Large intestine (tissue), 12 donors: ENCODE data around the gene SLC22A17. TPM values are rescaled to one million over a fixed set of nuclear protein-coding genes. Genes with fewer than 3 reads are reported as not detected.
"Not testable (repeated sequence)": the region's sequence is repeated elsewhere in the genome, so short reads cannot be mapped to it uniquely, and the experiment has no call there.

Experiments used
- DNase-seq, 2 donors: peaks; one replicate each; pipeline versions ENCODE4 v3.0.0 to v3.0.0-alpha.2; 2013
- H3K27ac ChIP-seq: one replicate; pipeline ENCODE4 v1.5.1; 2013; ENCODE audit warnings: low read length
- H3K27me3 ChIP-seq: 2 replicates; pipeline ENCODE4 v1.6.1; 2013; ENCODE audit warnings: low read length; ENCODE audit not compliant: control insufficient read depth, insufficient read depth
- H3K36me3 ChIP-seq: 2 replicates; pipeline ENCODE4 v1.6.1; 2013; ENCODE audit warnings: low read length; ENCODE audit not compliant: control insufficient read depth, insufficient read depth
- H3K4me1 ChIP-seq: one replicate; pipeline ENCODE4 v1.6.1; 2013; ENCODE audit warnings: low read length; ENCODE audit not compliant: control insufficient read depth, insufficient read depth
- H3K4me3 ChIP-seq: one replicate; pipeline ENCODE4 v1.5.1; 2013; ENCODE audit warnings: low read length
- H3K9me3 ChIP-seq: one replicate; pipeline ENCODE4 v1.6.1; 2013; ENCODE audit warnings: mild to moderate bottlenecking, low read depth, low read length, moderate library complexity; ENCODE audit not compliant: control insufficient read depth
- WGBS: methylation state at CpG from one replicate; pipeline ENCODE4 v1.1.5; 2013; ENCODE audit warnings: low lambda C conversion rate; ENCODE audit not compliant: insufficient coverage; 5-methylcytosine and 5-hydroxymethylcytosine counted together
- long read RNA-seq, 11 donors: transcript quantifications; one replicate each; lab custom pipeline, GENCODE V29; 2026
- polyA plus RNA-seq: library from polyadenylated mRNA; unstranded; fragments of 120-200 nt; gene quantifications from one replicate; pipeline ENCODE4 v1.2.1, GENCODE V29; 2013

SLC22A17 gene
- polyA plus RNA-seq = 46.9 TPM
- long read RNA-seq, donor 1, partial matches to known transcripts = 0 of 3 reads
- long read RNA-seq, donor 1, other reads (novel, unspliced or antisense) = 0 of 3 reads
- long read RNA-seq, donor 2, transcript SLC22A17-202 (10 exons, 2,238 nt) = major isoform, 11 of 15 reads
- long read RNA-seq, donor 2, partial matches to known transcripts = 0 of 15 reads
- long read RNA-seq, donor 2, other reads (novel, unspliced or antisense) = 0 of 15 reads
- long read RNA-seq, donor 3 = 0 reads
- long read RNA-seq, donor 4 = 0 reads
- long read RNA-seq, donor 5, partial matches to known transcripts = 0 of 3 reads
- long read RNA-seq, donor 5, other reads (novel, unspliced or antisense) = 0 of 3 reads
- long read RNA-seq, donor 6, transcript SLC22A17-202 (10 exons, 2,238 nt) = major isoform, 8 of 8 reads
- long read RNA-seq, donor 6, partial matches to known transcripts = 0 of 8 reads
- long read RNA-seq, donor 6, other reads (novel, unspliced or antisense) = 0 of 8 reads
- long read RNA-seq, donor 7, partial matches to known transcripts = 0 of 4 reads
- long read RNA-seq, donor 7, other reads (novel, unspliced or antisense) = 0 of 4 reads
- long read RNA-seq, donor 8, transcript SLC22A17-202 (10 exons, 2,238 nt) = major isoform, 8 of 9 reads
- long read RNA-seq, donor 8, partial matches to known transcripts = 0 of 9 reads
- long read RNA-seq, donor 8, other reads (novel, unspliced or antisense) = 0 of 9 reads
- long read RNA-seq, donor 9, transcript SLC22A17-202 (10 exons, 2,238 nt) = major isoform, 10 of 20 reads
- long read RNA-seq, donor 9, partial matches to known transcripts = 9 of 20 reads
- long read RNA-seq, donor 9, other reads (novel, unspliced or antisense) = 0 of 20 reads
- long read RNA-seq, donor 10, transcript SLC22A17-202 (10 exons, 2,238 nt) = major isoform, 6 of 11 reads
- long read RNA-seq, donor 10, partial matches to known transcripts = 0 of 11 reads
- long read RNA-seq, donor 10, other reads (novel, unspliced or antisense) = 0 of 11 reads
- long read RNA-seq, donor 11, transcript SLC22A17-202 (10 exons, 2,238 nt) = major isoform, 5 of 5 reads
- long read RNA-seq, donor 11, partial matches to known transcripts = 0 of 5 reads
- long read RNA-seq, donor 11, other reads (novel, unspliced or antisense) = 0 of 5 reads

GRCh38 chr14:23352506-23353432 is at the start of gene SLC22A17:
SLC22A17 (minus strand) TSS chr14:23352887.
- peaks cover 6% of the 10 kb centered on the region for H3K4me1 ChIP-seq
- H3K27ac ChIP-seq = peak within 1 kb of the TSS; percentile 27
- DNase-seq = peak; percentile 88 to 89
- WGBS = no CpG with 5 or more reads among the region's 42 CpGs
- peaks cover 17% of the 10 kb centered on the region for H3K27me3 ChIP-seq
- H3K4me3 ChIP-seq = peak within 1 kb of the TSS; percentile 60
- no peaks in the 10 kb centered on the region for H3K9me3 ChIP-seq
- peaks cover 5% of the 10 kb centered on the region for H3K36me3 ChIP-seq

- WGBS = no CpG with 5 or more reads among the region's 4 CpGs
- H3K36me3 ChIP-seq = no peaks in the 10 kb centered on the region
- no peak for DNase-seq
- no peaks in the 10 kb centered on the region for H3K9me3 ChIP-seq
- H3K27ac ChIP-seq = no peak overlapping the region
- no peak overlapping the region for H3K4me3 ChIP-seq
- no peaks in the 10 kb centered on the region for H3K4me1 ChIP-seq
- peaks cover 3% of the 10 kb centered on the region for H3K27me3 ChIP-seq
These were observed 48.6 kb upstream of the SLC22A17 start for GRCh38 chr14:23401291-23401690.

DNA sequence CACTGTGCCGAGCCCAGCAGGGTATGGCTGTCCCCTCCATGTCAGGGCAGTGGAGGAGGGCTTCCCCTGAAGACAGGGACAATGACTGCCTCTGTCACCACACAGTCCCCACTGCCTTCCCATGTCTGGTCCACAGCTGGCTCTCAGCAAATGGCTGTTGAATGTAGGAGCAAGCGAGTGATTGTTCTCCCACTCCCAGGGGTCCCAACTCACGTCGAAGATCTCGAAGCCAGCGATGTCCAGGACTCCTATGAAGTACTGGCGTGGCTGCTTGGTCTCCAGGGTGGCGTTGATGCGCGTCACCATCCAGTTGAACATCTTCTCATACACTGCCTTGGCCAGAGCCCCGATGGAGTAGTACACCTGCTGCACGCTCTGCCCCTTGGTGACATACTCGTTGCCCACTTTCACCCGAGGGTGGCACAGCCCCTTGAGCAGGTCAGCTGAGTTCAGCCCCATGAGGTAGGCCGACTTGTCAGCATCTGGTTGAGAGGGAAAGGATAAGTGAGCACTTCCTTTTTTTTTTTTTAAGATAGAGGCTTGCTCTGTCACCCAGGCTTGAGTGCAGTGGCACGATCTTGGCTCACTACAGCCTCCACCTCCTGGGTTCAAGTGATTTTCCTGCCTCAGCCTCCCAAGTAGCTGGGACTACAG is 47.9 kb upstream of the SLC22A17 start:
- WGBS = no CpG with 5 or more reads among the region's 16 CpGs
- not testable (repeated sequence) for H3K4me1 ChIP-seq, H3K27me3 ChIP-seq, H3K9me3 ChIP-seq, H3K27ac ChIP-seq, H3K4me3 ChIP-seq, H3K36me3 ChIP-seq, DNase-seq

DNA sequence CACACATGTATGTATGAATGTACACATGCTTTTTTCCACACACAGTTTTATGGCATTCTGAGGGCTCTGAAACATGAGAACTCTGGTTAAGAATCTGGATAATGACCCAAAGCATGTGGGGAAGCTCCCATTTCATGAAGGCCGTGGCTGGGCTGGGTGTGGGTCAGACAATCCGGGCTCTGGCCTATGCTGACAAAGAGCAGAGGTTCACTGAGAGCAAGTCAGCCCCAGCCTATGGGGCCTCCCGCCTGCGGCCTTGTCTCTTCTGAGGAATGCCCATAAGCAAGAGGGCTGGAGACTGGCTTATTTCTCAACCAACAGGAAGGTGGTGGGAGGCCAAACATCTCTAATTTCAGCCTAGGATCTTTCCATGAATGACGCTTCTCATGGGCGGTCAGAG is 46.9 kb upstream of the SLC22A17 start:
- Histone ChIP-seq H3K9me3 (no peaks in the 10 kb centered on the region), H3K27ac (no peak overlapping the region), H3K27me3 (peaks cover 3% of the 10 kb centered on the region), H3K4me3 (no peak overlapping the region), H3K36me3 (no peaks in the 10 kb centered on the region), H3K4me1 (no peaks in the 10 kb centered on the region)
- WGBS = no CpG with 5 or more reads among the region's 6 CpGs
- DNase-seq = no peak

DNA sequence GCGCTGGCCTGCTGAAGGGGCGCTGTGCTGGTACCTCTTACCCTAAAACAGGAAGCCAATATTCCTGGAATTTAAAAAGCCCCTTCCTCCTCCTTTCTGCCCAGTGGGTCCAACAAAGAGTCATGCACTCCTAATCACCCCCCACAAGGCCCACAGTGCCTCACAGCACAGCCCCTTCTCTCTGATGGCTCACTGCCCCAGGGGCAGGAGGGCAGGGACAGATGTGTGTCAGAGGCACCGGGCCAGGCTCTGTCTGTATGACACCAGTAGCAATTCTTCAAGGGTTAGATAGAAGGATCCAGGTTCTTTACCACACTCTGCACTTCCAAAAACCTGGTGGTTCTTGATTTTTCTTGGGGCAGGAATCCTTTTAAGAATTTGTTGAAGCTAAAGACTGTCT is 46.4 kb upstream of the SLC22A17 start:
- Histone ChIP-seq H3K4me1 (no peaks in the 10 kb centered on the region), H3K4me3 (no peak overlapping the region), H3K36me3 (no peaks in the 10 kb centered on the region), H3K27ac (no peak overlapping the region), H3K9me3 (no peaks in the 10 kb centered on the region), H3K27me3 (peaks cover 3% of the 10 kb centered on the region)
- WGBS = no CpG with 5 or more reads among the region's 3 CpGs
- DNase-seq = no peak

GRCh38 chr14:23398348-23398747 is 45.7 kb upstream of the SLC22A17 start:
- Histone ChIP-seq H3K36me3 (no peaks in the 10 kb centered on the region), H3K4me3 (no peak overlapping the region), H3K27ac (no peak overlapping the region), H3K4me1 (no peaks in the 10 kb centered on the region), H3K9me3 (no peaks in the 10 kb centered on the region), H3K27me3 (peaks cover 6% of the 10 kb centered on the region)
- no CpG with 5 or more reads among the region's 4 CpGs for WGBS
- DNase-seq = no peak

- peaks cover 3% of the 10 kb centered on the region for H3K27me3 ChIP-seq
- no peaks in the 10 kb centered on the region for H3K36me3 ChIP-seq
- no peaks in the 10 kb centered on the region for H3K4me1 ChIP-seq
- no CpG with 5 or more reads among the region's 10 CpGs for WGBS
- no peak for DNase-seq
- H3K9me3 ChIP-seq = no peaks in the 10 kb centered on the region
- H3K27ac ChIP-seq = no peak overlapping the region
- no peak overlapping the region for H3K4me3 ChIP-seq
These were observed 44.2 kb upstream of the SLC22A17 start for GRCh38 chr14:23396781-23397407.

DNA sequence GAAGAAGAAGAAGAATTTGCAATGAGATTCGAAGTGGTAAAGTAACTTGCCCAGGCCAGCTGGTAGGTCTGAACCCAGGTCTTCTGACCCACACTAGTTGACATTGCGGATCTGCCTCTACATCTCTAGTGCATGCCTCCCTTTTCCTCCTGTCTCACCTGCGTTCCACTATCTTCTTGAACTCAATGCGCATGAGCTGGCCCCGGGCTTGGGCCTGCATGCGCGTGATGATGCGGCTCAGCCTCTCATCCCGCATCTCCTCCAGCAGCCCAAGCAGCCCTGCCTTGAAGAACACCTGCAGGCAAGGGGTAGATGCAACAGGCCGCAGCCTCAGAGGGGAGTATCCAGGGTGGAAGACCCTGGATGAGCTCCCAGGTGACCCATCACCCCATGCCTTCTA is 43.4 kb upstream of the SLC22A17 start:
- 100% methylated on average over 1 of the region's 10 CpGs for WGBS

GRCh38 chr14:23392613-23393012 is 39.9 kb upstream of the SLC22A17 start:
- DNase-seq = no peak
- H3K27ac ChIP-seq = no peak overlapping the region
- H3K9me3 ChIP-seq = no peaks in the 10 kb centered on the region
- H3K36me3 ChIP-seq = no peaks in the 10 kb centered on the region
- H3K27me3 ChIP-seq = peaks cover 3% of the 10 kb centered on the region
- WGBS = 60% methylated on average over 1 of the region's 7 CpGs
- no peak overlapping the region for H3K4me3 ChIP-seq
- no peaks in the 10 kb centered on the region for H3K4me1 ChIP-seq

More for the DNA sequence above, 43.4 kb upstream of the SLC22A17 start:
- no peaks in the 10 kb centered on the region for H3K36me3 ChIP-seq
- no peaks in the 10 kb centered on the region for H3K9me3 ChIP-seq
- H3K27ac ChIP-seq = no peak overlapping the region
- DNase-seq = no peak
- peaks cover 3% of the 10 kb centered on the region for H3K27me3 ChIP-seq
- H3K4me1 ChIP-seq = no peaks in the 10 kb centered on the region
- no peak overlapping the region for H3K4me3 ChIP-seq
